Eye (tissue), 1 donor: ENCODE measurements around the gene NRAP.
"Not testable (repeated sequence)": the region's sequence is repeated elsewhere in the genome, so short reads cannot be mapped to it uniquely, and the experiment has no call there.

Experiments
- DNase-seq: peaks from one replicate; pipeline ENCODE4 v3.0.0-alpha.2; 2015

The NRAP gene

DNA sequence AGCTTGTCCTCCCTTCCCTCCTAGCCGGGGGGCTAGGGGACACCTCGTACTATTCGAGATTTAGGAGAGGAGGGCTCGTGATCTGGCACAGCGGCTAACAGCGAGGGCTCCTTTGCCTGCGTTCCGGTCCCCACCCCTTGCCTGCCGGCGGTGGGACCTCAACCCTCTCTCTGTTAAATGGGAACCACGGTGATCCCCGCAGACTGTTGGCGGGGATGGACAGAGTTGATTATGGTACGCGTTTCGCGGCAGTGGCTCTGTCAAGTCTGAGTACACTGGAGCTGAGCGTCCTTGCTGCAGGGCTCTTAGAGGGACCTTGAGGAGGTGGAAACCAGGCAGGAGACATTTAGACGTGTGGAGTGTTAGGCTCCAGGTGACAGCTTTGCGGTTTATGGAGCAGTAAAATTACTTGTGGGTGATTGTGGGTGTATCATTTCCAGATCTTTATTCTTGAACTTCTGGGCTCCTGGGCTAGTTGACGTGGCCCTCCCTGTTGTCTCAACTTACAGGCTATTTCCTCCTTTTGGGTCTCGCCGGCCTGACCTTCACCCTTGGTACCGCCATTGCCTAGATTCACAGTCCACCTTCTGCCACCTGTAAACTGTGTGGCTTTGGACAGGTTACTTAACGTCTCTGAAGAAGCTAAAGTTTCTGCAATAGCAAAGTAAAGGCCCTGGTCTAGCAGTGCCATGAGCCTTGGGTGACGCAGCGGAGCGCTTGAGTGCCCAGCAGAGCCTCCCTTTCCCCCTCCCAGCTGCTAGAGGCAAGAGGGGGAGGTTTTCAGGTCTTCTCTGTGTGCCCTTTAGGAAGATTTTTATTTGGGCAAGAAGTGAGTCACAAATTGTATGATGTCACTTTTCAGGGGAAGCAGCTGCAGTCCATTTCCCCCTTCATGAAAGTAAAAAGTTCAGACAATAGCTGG lies 16.6 kb upstream of the NRAP start:
- peak; percentile 31 for DNase-seq

DNA sequence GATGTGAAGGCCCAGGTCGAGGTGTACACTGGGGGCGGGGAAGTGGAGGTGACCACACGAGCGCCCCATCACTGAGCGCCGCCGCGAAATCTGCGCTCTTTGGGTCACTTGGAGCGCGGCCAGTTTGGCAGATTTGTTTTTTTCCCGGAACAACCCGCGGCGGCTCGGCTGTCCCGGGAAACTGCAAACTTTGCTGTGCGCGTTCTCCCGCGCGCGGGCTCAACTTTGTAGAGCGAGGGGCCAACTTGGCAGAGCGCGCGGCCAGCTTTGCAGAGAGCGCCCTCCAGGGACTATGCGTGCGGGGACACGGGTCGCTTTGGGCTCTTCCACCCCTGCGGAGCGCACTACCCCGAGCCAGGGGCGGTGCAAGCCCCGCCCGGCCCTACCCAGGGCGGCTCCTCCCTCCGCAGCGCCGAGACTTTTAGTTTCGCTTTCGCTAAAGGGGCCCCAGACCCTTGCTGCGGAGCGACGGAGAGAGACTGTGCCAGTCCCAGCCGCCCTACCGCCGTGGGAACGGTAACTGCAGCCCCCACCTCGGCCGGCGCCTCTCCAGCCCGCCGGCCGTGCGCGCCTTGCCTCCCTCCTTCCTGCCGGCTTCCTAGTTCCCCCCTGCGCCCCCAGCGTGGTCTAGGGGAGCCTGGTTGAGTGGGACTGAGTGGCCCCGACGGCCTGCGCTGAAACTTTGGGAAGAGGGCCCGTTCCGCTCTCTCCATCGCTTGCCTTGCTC lies 15.8 kb upstream of the NRAP start, which contains the start of gene CASP7:
TSS of gene CASP7 (plus strand) at position 450 of the 727 bp plus-strand sequence. CDS start 17,582 bp downstream, outside the sequence.
- peak; percentile 94 for DNase-seq

DNA sequence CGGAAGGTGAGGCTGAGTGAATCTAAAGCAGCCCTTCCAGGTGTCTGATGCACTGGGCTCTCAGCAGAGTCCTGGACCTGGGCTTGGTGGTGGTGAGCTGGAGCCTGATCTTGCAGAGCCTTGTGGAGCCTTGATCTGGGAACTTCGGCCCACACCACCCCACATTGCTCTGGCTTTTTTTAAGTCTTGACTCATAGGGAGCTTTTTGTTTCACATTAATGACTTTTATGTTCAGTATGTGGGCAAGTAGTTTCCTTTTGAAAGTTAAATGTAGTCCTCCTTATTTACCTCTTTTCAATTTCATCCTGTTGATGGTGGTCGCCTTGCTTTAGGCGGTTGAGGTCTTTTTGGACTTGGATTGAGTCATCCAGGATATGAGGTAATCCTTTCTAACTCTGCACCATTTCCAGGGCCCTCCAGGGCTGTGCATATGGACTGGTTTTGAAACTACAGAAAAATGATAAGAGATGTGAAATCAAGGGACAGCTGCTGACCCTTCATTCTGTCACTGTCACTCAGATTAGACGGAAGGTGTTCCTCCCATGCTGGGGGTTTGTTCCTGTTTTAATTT lies 2.9 kb upstream of the NRAP start:
- DNase-seq = no peak

DNA sequence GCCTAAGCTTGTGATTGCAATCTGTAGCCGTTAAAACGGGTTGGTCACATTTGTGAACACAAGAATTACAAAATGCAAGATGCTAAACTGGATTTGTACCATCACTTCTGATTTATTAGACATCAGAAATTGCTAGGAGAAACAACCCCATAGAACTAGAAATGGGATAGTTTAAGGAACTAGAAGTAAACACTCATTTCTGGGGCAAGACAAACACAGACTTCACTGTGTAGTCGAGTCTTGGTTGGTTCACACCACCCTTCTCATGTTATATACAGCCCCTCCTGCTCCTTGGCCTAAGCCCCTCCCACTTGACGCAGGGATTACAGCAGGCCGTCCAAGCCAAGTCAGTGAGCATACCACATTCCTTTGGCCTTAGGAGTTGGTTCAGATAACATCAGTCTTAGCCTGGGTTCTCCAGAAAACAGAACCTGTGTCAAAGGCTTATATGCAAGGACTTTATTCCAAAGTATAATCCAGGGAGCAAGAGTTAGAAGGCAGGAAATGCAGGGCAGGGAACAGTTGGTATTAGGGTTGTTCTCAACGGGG lies 2.0 kb upstream of the NRAP start:
- peak; percentile 11 for DNase-seq

DNA sequence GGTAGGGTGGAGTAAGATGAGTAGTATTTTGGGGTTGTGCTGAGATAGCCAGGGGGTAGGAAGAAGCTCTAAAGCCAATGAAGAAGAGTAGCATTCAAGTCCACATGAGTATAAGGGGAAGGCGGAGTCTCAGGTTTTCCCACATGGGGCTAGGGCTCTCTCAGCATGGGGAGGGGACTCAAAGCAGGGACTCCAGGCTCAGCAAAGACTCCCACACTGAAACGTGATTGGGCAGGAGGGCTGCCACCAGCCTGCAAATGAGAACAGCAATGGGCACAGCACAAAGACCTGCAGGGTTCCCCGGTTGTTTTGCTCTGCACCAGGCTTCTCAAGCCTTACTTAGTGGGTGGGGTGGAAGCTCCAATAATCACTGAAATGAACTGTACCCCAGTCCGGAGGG lies 1.5 kb upstream of the NRAP start:
- DNase-seq = no peak

DNA sequence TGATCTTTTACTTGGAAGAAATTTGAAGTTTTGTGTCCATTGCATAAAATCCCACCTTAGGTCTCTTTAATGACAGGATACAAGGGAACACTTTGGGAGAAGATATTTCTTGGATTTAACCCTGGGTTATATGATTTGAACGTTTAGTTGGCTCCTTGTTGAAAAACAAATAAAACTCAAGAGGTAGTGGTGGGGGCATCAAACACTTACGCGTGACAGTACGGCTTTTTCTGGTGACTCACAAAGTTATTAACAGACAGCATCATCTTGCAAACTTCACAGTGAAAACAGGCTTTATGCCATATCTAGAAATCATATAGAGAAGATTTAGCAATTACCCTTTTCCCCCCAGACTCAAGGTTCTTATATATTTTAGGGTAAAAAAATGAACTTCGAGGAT lies 699 bp downstream of the NRAP start:
- no peak for DNase-seq

DNA sequence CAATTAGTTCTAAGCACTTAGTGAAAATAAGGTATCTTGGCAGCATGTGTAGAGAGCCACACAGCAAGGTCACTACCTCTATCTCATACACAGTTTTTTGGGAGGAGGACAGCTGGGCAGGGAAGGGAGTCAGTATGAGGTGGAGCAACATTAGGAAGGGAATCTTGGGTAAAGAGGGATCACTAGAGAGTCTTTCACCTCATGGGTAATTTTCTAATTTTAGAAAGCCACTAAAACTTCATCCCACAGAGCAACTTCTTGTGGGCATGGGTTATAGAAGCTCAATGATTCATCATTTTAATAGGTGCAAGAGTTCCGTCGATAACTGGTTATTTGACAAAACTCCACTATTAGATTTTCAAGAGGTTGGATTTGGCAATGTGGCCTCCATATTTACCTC lies 2.5 kb downstream of the NRAP start:
- DNase-seq = no peak

DNA sequence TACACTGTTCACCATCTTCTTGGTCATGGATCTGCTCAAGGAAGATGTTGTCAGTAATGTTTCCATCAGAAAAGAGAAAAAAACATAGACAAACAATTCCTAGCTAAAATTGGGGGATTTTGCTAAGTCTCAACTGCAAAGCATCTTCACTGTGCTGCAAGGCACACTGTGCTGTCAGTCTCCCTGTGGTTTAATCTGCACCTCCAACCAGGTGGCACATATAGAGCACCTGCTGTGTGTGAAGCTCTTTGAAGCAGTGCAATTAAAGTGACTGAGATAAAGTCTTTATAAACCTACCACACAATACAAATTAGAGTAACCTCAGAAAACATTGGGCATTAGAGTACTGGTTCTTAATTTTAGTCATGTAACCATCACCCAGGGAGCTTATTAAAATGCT lies 6.3 kb downstream of the NRAP start:
- DNase-seq = no peak

DNA sequence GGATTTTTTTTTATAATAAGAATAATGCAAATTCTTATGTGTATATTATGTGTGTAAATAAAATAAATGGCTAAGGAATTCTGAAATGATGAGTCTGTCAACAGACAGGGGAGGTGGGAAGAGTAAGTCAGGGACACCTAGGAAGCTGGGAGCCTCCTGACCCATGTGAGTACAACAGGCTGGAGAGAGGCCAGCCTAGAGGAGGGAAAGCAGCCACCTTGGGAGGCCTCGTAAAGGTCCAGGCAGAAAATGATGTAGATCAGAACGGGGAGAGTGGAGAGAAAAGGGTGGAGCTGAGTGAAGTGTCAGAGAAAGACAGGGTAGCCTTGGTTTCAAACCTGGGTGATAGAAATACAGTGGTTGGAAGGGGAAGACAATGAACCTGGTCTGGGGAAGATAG lies 6.9 kb downstream of the NRAP start:
- DNase-seq = no peak

DNA sequence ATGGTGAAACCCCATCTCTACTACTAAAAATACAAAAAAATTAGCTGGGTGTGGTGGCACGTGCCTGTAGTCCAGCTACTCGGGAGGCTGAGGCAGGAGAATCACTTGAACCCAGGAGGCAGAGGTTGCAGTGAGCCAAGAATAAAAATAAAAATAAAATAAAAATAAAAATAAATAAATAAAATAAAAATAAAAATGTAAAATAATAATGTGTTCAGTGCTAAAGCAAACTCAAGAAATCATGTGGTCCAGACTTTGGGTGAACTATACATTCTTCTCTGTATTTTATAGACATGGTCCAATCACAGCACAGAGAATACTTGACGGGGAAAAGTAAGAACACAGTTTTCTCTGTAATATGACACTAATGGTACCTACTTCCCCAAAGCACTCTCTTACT lies 11.4 kb downstream of the NRAP start:
- not testable (repeated sequence) for DNase-seq

DNA sequence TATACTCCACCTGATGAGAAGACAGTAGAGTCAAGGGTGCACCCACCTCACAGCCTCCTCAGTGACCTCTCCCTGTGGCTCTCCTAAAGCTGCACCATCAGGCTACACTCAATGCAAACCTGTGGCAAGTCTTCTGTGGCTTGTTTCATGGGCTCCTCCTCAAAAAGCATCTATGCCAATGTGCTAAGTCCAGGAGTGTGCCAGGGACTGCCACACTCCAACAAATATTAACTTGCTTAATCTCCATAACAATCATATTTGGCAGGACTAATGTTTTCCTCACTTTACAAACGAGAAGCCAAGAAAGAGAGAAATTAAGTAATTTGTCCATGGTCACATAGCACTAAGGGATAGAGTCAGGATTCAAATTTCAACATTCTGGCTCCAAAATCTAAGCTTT lies 11.9 kb downstream of the NRAP start:
- no peak for DNase-seq

DNA sequence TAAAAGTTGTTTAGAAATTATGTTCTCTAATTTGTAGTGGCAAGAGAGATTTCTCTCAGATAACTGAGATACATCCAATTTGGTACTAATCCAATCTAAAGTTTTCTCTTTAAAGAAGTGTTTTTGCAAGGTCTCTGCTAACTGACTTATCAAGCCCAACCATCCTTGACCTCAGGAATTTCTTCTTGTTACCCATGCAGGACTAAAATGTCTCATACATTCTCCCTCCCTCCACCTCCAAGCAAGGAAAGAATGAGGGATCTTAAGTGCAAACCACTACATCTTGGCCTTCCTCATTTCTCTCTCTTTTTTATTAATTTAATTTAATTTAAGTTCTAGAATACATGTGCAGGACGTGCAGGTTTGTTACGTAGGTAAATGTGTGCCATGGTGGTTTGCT lies 12.8 kb downstream of the NRAP start:
- DNase-seq = no peak

DNA sequence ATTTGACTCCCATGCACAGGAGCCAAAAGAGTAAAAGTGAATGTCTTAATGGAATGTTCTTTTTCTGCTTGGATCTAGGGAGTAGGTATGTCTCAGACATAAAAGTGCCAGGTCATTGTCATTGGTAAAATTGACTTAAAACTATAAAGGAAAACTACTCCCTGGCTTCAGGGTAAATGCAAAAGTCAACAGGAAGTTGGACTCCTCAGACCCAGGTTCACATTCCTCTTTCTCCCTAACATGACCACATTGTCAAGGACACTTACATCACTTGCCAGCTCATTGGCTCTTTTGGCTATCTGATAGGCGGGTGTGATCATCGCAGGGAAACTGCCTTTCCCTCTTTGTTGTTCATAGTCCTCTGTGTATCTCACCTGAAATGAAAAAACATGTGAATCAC lies 13.7 kb downstream of the NRAP start:
- DNase-seq = no peak

DNA sequence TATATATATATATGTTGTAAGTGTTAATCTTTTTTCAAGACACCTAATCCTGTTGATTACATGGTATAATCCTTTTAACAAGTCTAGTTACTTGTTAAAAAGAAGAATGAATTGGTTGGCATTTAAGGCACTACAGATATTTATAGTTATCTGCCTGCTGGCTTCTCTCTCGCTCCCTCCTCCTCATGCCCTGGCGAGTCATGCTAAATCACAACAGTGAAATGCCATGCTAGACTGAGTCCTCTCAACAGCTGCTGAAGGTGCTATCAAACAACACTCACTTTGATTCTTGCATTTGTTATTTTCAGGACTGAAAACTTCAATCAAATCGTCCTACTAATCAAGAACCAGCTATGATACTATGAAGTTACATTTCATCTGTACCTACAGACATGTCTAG lies 15.4 kb downstream of the NRAP start:
- peak; percentile 41 for DNase-seq

DNA sequence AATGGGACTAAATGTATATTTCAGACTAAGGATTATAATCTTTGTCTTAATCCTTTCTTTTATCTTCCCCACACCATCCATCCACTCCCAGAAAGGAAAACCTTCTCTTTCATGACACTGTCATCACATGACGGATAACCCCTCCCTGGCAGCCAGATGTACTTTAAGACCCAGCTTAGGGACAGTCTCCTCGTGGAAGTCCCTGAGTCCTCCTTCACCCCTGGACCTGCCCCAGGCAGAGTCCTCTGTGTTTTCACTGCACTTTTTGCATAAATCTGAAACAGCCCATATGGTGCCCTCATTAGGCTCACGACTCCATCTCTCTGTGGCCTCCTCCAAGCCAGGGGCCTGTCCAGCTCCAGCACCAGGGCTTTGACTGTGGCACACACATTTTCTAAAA lies 16.0 kb downstream of the NRAP start:
- no peak for DNase-seq

DNA sequence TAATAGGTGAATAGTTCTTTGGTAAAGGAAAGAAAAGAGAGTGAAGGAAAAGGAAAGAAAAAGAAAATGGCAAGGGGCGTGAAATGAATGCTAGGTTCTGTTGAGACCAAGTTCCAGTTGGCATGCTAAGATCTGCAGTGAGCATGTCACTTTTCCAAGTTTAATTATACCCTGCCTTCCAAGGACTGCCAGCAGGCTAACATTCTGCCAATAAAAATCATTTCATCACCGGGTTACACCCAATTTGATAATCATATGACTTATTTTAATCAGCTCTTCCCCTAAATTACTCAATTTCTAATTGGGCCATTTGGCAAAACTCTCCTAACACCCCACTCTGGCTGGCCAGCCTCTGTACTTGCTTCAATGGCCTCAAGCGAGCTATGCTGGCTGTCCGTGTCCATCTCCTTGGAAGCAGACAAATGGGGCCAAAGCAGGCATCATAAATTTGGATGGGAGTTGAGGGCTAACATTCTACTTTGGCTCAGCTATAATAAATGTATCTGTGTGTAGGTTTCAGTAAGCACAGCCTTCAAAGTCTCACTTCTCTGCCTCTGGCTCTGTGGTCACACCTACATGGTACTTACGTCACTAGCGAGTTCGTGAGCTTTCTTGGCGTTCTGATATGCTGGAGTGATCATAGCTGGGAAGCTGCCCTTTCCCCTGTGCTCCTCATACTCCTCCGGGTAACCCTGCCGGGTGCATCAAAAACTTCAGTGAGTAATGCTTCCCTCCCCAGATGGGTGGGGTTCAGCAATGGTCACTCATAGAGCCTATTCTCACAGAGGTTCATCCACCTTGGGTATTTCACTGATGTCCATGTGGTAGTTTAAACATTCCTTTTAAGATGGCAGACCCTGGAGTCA lies 17.3 kb downstream of the NRAP start:
- DNase-seq = no peak

DNA sequence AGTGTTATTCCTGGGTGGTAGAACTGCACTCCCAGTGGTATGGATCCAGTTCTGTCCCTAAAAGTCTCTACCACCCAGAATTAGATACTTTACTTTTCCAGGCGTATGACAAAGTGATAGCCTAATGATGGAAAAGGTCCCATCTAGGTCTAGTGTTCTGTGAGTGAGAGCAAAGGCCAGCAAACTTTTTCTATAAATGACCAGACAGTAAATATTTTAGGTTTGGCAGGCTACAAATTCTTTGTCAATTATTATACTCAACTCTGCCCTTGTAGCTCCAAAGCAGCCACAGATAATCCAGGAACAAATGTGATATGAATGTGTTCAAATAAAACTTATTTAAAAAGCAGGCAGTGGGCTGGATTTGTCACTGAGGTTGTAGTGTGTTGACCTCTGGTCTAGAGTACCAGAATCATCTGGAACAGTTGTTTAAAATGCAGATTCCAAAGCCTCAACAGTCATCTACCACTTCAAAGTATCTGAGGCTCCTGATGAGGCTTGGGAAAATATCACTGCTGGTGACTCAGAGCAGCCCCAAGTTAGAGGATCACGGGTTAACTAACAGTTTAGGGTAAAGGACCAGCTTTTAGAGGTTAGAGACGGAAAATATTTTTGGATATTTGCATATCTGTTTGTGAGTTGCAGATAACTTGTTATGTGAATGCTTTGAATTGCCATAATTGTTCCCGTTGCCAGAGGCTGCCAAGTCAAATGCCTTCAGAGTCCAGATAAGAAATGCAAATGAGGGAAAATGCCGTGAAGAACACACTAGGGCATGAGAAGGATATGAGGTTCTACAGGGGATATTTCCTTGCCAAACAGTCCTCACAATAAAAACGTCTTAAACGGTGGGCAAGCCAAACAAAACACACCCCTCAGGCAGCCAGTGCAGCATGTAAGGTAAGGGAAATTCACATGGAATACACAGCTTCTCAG lies 19.4 kb downstream of the NRAP start:
- no peak for DNase-seq

DNA sequence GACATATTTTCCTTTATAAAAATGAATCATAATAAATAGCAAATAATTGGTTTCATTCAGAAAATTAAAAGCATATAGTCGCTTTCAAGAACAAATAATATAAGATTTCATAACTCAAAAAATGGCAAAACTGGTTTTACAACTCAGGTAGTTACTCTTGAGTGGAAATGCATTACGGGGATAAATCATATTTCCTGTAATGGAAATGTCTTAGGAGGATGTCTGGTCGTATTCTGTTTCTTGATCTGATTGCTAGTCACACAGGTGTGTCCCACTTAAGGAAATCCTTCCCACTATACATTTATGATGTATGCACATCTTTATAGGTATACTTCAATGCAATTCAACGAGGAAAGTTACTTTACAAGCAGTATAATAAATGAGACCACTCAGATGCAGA lies 20.7 kb downstream of the NRAP start:
- DNase-seq = no peak

DNA sequence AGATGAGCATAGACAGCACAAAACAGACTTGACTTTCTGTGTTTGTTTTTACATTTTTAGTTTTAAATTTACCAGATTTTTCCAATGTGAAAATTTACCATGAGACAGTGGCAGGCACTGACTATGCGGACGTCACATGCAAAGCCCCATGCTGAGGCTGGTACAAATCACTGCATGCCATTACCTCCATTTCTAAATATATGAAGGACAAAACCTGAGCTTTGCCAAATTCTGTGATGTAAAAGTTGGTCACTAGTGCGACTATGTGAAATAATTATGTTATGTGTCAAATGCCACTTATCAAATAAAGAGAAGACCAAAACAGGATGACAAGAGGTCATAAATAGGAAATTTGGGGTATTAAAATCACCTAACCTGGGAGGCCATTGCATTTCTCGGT lies 22.1 kb downstream of the NRAP start:
- no peak for DNase-seq

DNA sequence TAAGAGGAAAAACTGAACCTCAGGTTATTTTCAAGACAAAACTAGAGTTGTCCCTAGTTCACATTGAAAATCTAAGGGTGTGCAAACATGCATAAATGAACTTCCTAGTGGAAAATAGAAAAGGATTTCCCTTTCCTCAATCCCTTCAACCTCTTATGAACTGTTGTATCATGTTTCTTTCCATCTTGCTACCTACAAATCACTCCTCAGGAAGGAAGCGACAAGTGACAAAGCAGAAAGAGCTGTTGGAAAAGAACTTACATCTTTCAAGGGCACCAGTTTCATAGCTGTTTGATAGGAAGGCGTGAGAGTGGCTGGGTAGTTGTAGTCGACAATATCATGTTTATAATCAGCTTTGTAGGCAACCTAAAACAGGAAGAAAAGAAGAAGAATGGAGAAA lies 23.9 kb downstream of the NRAP start:
- DNase-seq = no peak

DNA sequence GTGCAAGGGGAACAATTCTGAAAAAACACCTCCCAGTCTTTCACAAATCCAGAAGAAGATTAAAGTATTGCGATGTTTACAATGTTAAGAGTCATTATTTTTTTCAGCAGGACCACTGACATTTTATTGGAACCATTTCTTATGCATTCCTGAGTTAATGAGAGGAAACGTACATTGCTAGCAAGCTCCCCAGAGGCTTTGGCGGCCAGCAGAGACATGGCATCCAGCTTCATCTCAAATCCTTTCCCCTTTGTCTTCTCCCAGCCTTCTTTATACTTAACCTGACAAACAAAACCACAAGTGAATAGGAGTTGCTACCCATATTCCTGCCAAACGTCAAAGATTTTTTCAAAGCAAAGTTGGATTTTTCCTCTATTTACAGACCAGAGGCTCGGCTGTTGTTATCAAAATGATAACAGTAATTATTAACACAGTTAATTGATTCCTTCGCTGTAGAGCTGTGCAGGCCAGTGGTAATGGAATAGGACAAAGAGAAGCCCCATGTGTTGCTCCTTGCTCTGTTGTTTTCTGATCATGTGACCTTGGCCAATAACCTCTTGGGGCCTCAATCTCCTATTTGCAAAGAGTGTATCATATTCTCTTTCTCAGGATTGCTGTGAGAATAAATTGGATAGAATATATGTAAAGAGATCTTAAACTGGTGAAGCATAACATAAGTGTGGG lies 32.0 kb downstream of the NRAP start:
- peak; percentile 53 for DNase-seq
